ENCODE measurements around the gene SCYGR3. TPM values are rescaled to one million over a fixed set of nuclear protein-coding genes. Genes with fewer than 3 reads are reported as not detected.

Gene SCYGR3
- total and polyA plus RNA-seq, 8 donors: not detected

DNA sequence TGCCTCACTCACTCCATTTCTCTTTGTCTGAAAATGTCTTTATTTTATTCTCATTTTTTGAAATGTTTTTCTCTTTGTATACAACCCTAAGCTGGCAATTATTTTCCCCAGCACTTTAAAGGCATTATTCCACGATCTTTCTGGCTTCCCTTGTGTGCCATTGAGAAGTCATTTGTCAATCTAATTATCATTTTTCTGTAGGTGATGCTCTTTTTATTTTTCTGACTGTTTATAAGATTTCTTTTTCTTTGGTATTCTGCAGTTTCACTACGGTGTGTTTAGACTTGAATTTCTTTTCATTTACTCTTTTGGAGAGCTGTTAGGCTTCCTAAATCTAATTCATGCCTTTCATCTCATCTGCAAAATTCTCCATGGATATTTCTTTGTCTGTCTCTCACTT lies 10.8 kb upstream of the SCYGR3 start:
- H3K27me3 ChIP-seq: no peaks in the 10 kb centered on the region
- intact Hi-C loops (cut with DNase I): no loop called here
- no peak for DNase-seq
- no peak for FAIRE-seq
- 38 to 48% methylated on average over 2 of the region's 2 CpGs for WGBS, 2 donors
- TF ChIP-seq, protein P1, sequence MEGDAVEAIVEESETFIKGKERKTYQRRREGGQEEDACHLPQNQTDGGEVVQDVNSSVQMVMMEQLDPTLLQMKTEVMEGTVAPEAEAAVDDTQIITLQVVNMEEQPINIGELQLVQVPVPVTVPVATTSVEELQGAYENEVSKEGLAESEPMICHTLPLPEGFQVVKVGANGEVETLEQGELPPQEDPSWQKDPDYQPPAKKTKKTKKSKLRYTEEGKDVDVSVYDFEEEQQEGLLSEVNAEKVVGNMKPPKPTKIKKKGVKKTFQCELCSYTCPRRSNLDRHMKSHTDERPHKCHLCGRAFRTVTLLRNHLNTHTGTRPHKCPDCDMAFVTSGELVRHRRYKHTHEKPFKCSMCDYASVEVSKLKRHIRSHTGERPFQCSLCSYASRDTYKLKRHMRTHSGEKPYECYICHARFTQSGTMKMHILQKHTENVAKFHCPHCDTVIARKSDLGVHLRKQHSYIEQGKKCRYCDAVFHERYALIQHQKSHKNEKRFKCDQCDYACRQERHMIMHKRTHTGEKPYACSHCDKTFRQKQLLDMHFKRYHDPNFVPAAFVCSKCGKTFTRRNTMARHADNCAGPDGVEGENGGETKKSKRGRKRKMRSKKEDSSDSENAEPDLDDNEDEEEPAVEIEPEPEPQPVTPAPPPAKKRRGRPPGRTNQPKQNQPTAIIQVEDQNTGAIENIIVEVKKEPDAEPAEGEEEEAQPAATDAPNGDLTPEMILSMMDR (IDR thresholded peaks at IDR 0.05): no peak
- H3K9me3 ChIP-seq: no peaks in the 10 kb centered on the region
- H3K4me3 ChIP-seq: no peak overlapping the region
- no peak for ATAC-seq
- H3K36me3 ChIP-seq: no peaks in the 10 kb centered on the region
- H3K27ac ChIP-seq: no peak overlapping the region
- no peaks in the 10 kb centered on the region for H3K4me1 ChIP-seq

DNA sequence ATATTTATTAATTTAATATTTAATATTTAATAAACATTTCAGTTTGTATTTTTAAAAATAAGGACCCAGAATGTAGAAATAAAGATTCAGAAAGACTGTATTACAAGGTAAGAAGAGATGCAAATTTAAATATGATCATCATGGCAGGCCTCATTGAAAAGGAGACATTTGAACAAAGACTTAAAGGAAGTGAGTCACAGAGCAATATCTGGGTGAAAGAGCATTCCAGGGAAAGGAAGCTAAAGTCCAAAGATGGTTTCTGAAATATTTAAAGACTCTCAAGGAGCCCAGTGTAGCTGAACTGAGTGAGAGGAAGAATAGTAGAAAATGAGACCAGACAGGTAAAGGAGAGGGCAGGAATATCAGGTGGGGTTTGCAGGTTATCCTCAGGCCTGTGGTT lies 8.6 kb upstream of the SCYGR3 start:
- no peak overlapping the region for H3K4me3 ChIP-seq
- FAIRE-seq (no peak), DNase-seq (no peak), ATAC-seq (no peak)
- H3K36me3 ChIP-seq: no peaks in the 10 kb centered on the region
- no peaks in the 10 kb centered on the region for H3K9me3 ChIP-seq
- H3K27me3 ChIP-seq: no peaks in the 10 kb centered on the region
- H3K27ac ChIP-seq: no peak overlapping the region
- TF ChIP-seq, protein P1 (IDR thresholded peaks at IDR 0.05): no peak
- H3K4me1 ChIP-seq: no peaks in the 10 kb centered on the region
- intact Hi-C loops (cut with DNase I): no loop called here

DNA sequence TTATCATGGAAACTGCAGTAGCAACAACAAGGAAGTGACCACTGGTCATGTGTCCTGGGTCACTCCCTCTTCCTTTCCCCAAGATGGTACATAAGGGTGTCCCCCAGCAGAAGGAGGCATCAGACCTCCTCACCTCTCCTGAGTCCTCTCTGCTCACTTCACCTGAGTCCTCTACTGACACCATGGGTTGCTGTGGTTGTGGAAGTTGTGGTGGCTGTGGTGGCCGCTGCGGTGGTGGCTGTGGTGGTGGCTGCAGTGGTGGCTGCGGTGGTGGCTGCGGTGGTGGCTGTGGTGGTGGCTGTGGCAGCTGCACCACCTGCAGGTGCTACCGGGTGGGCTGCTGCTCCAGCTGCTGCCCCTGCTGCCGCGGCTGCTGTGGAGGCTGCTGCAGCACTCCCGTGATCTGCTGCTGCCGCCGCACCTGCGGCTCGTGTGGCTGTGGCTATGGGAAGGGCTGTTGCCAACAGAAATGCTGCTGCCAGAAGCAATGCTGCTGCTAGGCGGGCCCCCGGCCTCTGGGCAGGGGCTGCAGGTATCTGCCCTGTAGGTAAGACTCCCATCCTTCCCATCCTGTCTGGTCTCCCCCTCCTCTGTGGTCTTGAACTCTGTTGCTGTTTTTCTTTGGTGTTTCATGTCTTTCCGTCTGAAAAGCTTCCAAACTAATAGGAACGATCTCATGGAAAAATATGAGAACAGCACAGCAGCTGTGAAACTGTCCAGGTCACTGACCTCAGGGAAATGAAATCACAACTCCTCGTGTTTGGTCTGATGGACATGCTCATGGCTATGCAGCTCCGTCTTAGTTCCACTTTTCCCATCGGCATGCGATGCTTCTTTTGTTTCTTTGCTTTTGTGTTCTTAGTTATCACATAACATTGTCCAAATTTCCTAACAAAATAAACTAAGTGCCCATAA lies 2.9 kb upstream of the SCYGR3 start, which contains the start of gene SCYGR4:
SCYGR4 (plus strand) TSS at position 183 of the 915 bp plus-strand sequence; CDS start at position 183, 0 bp downstream.
- FAIRE-seq (no peak), DNase-seq (no peak), ATAC-seq (no peak)
- Histone ChIP-seq H3K9me3 (no peaks in the 10 kb centered on the region), H3K4me3 (no peak within 1 kb of the TSS), H3K4me1 (no peaks in the 10 kb centered on the region), H3K27me3 (no peaks in the 10 kb centered on the region), H3K36me3 (no peaks in the 10 kb centered on the region), H3K27ac (no peak within 1 kb of the TSS)
- intact Hi-C loops (cut with DNase I): no loop called here
- TF ChIP-seq, protein P1 (IDR thresholded peaks at IDR 0.05): no peak
- WGBS, 2 donors: 65 to 80% methylated on average over 20 of the region's 20 CpGs

DNA sequence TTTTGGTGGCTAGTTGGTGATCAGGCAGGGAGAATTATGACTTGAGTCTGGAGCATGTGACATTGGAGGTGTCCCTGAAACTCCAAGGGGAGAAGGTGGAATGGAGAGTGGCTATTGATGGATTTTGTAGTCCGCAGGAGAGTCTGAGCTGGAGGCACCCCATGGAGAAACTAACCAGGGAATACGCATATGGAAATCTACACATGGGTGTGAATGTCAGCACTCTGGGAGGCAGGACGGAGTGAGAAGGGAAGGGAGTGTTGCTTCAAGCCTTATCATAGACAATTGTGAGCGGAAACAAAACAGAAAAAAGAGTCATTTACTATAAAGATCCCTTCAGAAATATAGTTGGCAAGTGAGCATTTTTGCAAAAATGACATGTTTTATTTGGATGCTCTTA lies 2.0 kb upstream of the SCYGR3 start:
- TF ChIP-seq, protein P1 (IDR thresholded peaks at IDR 0.05): no peak
- Histone ChIP-seq H3K9me3 (no peaks in the 10 kb centered on the region), H3K4me1 (no peaks in the 10 kb centered on the region), H3K4me3 (no peak overlapping the region), H3K27me3 (no peaks in the 10 kb centered on the region), H3K36me3 (no peaks in the 10 kb centered on the region), H3K27ac (no peak overlapping the region)
- intact Hi-C loops (cut with DNase I): no loop called here
- 52% methylated on average over 4 of the region's 4 CpGs for WGBS, 2 donors
- no peak for FAIRE-seq
- no peak for DNase-seq
- ATAC-seq: no peak

DNA sequence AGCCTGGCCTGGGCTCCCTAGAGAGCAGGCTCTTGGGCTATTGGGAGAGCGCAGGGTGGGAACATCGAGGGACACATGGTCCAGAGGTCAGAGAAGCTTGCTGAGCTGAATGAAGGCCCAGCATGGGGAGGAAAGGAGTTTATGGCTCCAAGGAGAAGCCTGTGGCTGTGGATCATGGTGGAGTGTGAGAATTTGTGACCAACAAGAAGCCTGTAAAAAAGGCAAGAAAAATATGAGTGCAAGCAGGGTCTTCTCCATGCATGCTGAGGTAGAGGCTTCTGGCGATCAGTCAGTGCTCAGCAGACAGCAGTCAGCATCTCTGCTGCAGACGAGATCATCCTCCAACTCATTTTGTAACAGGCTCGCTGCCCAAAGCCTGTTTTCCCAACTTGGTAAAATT lies 1.3 kb upstream of the SCYGR3 start:
- Histone ChIP-seq H3K9me3 (no peaks in the 10 kb centered on the region), H3K4me3 (no peak overlapping the region), H3K36me3 (no peaks in the 10 kb centered on the region), H3K27me3 (no peaks in the 10 kb centered on the region), H3K4me1 (no peaks in the 10 kb centered on the region), H3K27ac (no peak overlapping the region)
- TF ChIP-seq, protein P1 (IDR thresholded peaks at IDR 0.05): no peak
- no peak for ATAC-seq
- no peak for FAIRE-seq
- 50 to 59% methylated on average over 5 of the region's 5 CpGs for WGBS, 2 donors
- no peak for DNase-seq
- intact Hi-C loops (cut with DNase I): no loop called here
